K562 (cell line): ENCODE data around the gene RAI1. TPM values are rescaled to one million over a fixed set of nuclear protein-coding genes. Genes with fewer than 3 reads are reported as not detected.

ENCODE experiments used
- CHD4 ChIP-seq: fragments of 200-600 bp; sonication (generic); IDR thresholded peaks from 3 replicates; pipeline ENCODE4 v1.6.1; 2012; ENCODE audit warnings: low read depth, mild to moderate bottlenecking, mixed read lengths, low read length, inconsistent platforms; ENCODE audit not compliant: insufficient read depth, insufficient replicate concordance, poor library complexity, severe bottlenecking
- DMBX1 ChIP-seq: fragments of 250-450 bp; sonication (Bioruptor Pico); IDR thresholded peaks from 2 replicates; pipeline ENCODE4 v1.8.0; 2022; ENCODE audit warnings: inconsistent platforms, mild to moderate bottlenecking, moderate library complexity, borderline replicate concordance
- FOXA1 ChIP-seq: fragments of 450-650 bp; IDR thresholded peaks from 2 replicates; pipeline ENCODE4 v1.6.1; 2016; ENCODE audit warnings: mild to moderate bottlenecking, borderline replicate concordance
- GTF2A2 ChIP-seq: IDR thresholded peaks from 2 replicates; pipeline ENCODE4 v1.6.1; 2016; ENCODE audit warnings: mild to moderate bottlenecking, missing genetic modification characterization, missing compliant biosample characterization
- HDAC3 ChIP-seq: fragments of 450-650 bp; IDR thresholded peaks from 2 replicates; pipeline ENCODE4 v1.6.1; 2018; ENCODE audit warnings: borderline replicate concordance, mild to moderate bottlenecking, moderate library complexity; ENCODE audit not compliant: partially characterized antibody
- NKRF ChIP-seq: fragments of 450-650 bp; IDR thresholded peaks from 2 replicates; pipeline ENCODE4 v1.6.1; 2016; ENCODE audit warnings: borderline replicate concordance
- NR2F6 ChIP-seq: fragments of 450-650 bp; formaldehyde crosslinking; IDR thresholded peaks from 2 replicates; pipeline ENCODE4 v1.4.0; 2020; ENCODE audit warnings: mild to moderate bottlenecking
- RAD21 ChIP-seq, 2 experiments: fragments of 250-450 bp in 1 of 2; fragments of 450-650 bp in 1 of 2; sonication (Bioruptor Pico) in 1 of 2; formaldehyde crosslinking in 1 of 2; IDR thresholded peaks in 1 of 2; conservative IDR thresholded peaks in 1 of 2; 2 replicates each; pipeline versions ENCODE4 v1.4.0 to v1.8.0; 2020 to 2022; ENCODE audit warnings: mild to moderate bottlenecking in 2 of 2, moderate library complexity in 1 of 2
- TFAM ChIP-seq: fragments of 250-450 bp; sonication (Bioruptor Pico); conservative IDR thresholded peaks from 2 replicates; pipeline ENCODE4 v1.5.0; 2021; ENCODE audit warnings: mild to moderate bottlenecking, moderate library complexity
- THRB ChIP-seq: fragments of 450-650 bp; formaldehyde crosslinking; conservative IDR thresholded peaks from 2 replicates; pipeline ENCODE4 v1.4.0; 2022; ENCODE audit warnings: mild to moderate bottlenecking, missing genetic modification characterization
- ZNF133 ChIP-seq: fragments of 250-450 bp; sonication (Bioruptor Pico); IDR thresholded peaks from 2 replicates; pipeline ENCODE4 v1.4.0; 2020; ENCODE audit warnings: mild to moderate bottlenecking
- ZNF318 ChIP-seq, 2 experiments: fragments of 450-650 bp; IDR thresholded peaks; 2 replicates each; pipeline ENCODE4 v1.6.1; 2016; ENCODE audit warnings: mild to moderate bottlenecking in 2 of 2, borderline replicate concordance in 1 of 2, low read depth in 1 of 2, moderate library complexity in 1 of 2
- ZNF740 ChIP-seq, 3 experiments: fragments of 200-800 bp in 1 of 3; sonication (Bioruptor generic) in 1 of 3; sonication (generic) in 1 of 3; formaldehyde crosslinking in 1 of 3; IDR thresholded peaks; 2 replicates each; pipeline versions ENCODE4 v1.6.1 to v1.8.0; 2016 to 2022; ENCODE audit warnings: mild to moderate bottlenecking in 2 of 3, missing compliant biosample characterization in 2 of 3, missing genetic modification characterization in 2 of 3, missing genetic modification reagents in 1 of 3
- polyA plus RNA-seq, 8 experiments: library from polyadenylated mRNA; depleted of rRNA in 4 of 8; stranded (reverse) in 5 of 8; unstranded in 3 of 8; fragments of >200 nt; fragmentation: Nextera tagmentation in 2 of 8; fragmentation: Illumina TruSeq in 1 of 8; extraction: Ambion mirVana in 2 of 8; extraction: Trizol in 1 of 8; gene quantifications; 2 replicates each; pipeline versions ENCODE4 v1.2.1 to v1.2.3, GENCODE V29; 2011 to 2014; ENCODE audit warnings: inconsistent platforms in 1 of 8, missing spikeins in 1 of 8
- total RNA-seq, 7 experiments: library from RNA; depleted of rRNA in 6 of 7; stranded (reverse); fragments of >200 nt in 6 of 7; fragmentation: Illumina TruSeq in 2 of 7; extraction: Trizol in 2 of 7; gene quantifications; 2 replicates each; pipeline versions ENCODE4 v1.2.1 to v1.2.3, GENCODE V29; 2011 to 2021; ENCODE audit warnings: low replicate concordance in 1 of 7

The RAI1 gene
- total and polyA plus RNA-seq, 9 of the 15 experiments (the other 6 are each of a cell fraction or from before 2014, with no cell fraction given): 0.68 to 19.9 (median 5.5) TPM

GRCh38 chr17:17849845-17850373 is 168.7 kb downstream of the RAI1 start (continued):
- no peak for TF ChIP-seq ZNF318 (IDR thresholded peaks at IDR 0.05; ENCODE audit: borderline replicate concordance in 1 of 2, low read depth in 1 of 2)
- no peak for TF ChIP-seq FOXA1
- no peak for TF ChIP-seq NKRF
- TF ChIP-seq GTF2A2 (tag): peak; percentile 70
- no peak for TF ChIP-seq NR2F6 (CRISPR knock-in tag)
- TF ChIP-seq TFAM (CRISPR knock-in tag): no peak
- TF ChIP-seq DMBX1 (CRISPR knock-in tag): peak; percentile 95
- no peak for TF ChIP-seq CHD4
- TF ChIP-seq THRB (CRISPR knock-in tag): no peak
- no peak for TF ChIP-seq ZNF740 (CRISPR knock-in tag; IDR thresholded peaks at IDR 0.05)
- TF ChIP-seq ZNF740 (tag; IDR thresholded peaks at IDR 0.05): peak in 1 of 2 experiments; percentile 77; a peak in 2 of 4 replicates
- TF ChIP-seq HDAC3: no peak
- no peak for TF ChIP-seq ZNF133 (CRISPR knock-in tag)
- TF ChIP-seq RAD21 (CRISPR knock-in tag; conservative IDR thresholded peaks at IDR 0.05 in 1 of 2, IDR thresholded peaks at IDR 0.05 in 1 of 2): peak in 1 of 2 experiments; percentile 28; a peak in 1 of 4 replicates
